Brain microvascular endothelial cell (primary cell): Measurements from ENCODE around the gene GPR78.
A peak's percentile ranks its signal among the peaks of the same experiment; 100 is the strongest.

ENCODE experiments used
- DNase-seq: peaks from one replicate; pipeline ENCODE4 v3.0.0-alpha.2; 2020
- H3K27ac ChIP-seq: fragments of 250-450 bp; sonication (Bioruptor Pico); 2 replicates; pipeline ENCODE4 v1.5.1; 2020; ENCODE audit warnings: mild to moderate bottlenecking, moderate library complexity
- H3K27me3 ChIP-seq: fragments of 250-450 bp; sonication (Bioruptor Pico); replicated peaks from 2 replicates; pipeline ENCODE4 v1.5.1; 2020; ENCODE audit warnings: mild to moderate bottlenecking
- H3K36me3 ChIP-seq: fragments of 250-450 bp; sonication (Bioruptor Pico); replicated peaks from 2 replicates; pipeline ENCODE4 v1.5.1; 2020; ENCODE audit warnings: mild to moderate bottlenecking
- H3K4me3 ChIP-seq: 2 replicates; pipeline ENCODE4 v1.5.1; 2011; ENCODE audit warnings: low read depth, mild to moderate bottlenecking, control low read depth, low read length, moderate library complexity
- in situ Hi-C: cut with HindIII; loops from 2 replicates; pipeline ENCODE4 v1.10.0; 2017; ENCODE audit warnings: low sequenced_read_pairs, low pct_ligation_motif_present
- TF ChIP-seq, protein P1 (sequence below): IDR thresholded peaks from 2 replicates; pipeline ENCODE4 v1.5.1; 2011; ENCODE audit warnings: low read depth, mild to moderate bottlenecking, moderate library complexity, low read length, control low read depth, inconsistent platforms; ENCODE audit errors: missing control alignments

Gene GPR78, protein sequence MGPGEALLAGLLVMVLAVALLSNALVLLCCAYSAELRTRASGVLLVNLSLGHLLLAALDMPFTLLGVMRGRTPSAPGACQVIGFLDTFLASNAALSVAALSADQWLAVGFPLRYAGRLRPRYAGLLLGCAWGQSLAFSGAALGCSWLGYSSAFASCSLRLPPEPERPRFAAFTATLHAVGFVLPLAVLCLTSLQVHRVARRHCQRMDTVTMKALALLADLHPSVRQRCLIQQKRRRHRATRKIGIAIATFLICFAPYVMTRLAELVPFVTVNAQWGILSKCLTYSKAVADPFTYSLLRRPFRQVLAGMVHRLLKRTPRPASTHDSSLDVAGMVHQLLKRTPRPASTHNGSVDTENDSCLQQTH

DNA sequence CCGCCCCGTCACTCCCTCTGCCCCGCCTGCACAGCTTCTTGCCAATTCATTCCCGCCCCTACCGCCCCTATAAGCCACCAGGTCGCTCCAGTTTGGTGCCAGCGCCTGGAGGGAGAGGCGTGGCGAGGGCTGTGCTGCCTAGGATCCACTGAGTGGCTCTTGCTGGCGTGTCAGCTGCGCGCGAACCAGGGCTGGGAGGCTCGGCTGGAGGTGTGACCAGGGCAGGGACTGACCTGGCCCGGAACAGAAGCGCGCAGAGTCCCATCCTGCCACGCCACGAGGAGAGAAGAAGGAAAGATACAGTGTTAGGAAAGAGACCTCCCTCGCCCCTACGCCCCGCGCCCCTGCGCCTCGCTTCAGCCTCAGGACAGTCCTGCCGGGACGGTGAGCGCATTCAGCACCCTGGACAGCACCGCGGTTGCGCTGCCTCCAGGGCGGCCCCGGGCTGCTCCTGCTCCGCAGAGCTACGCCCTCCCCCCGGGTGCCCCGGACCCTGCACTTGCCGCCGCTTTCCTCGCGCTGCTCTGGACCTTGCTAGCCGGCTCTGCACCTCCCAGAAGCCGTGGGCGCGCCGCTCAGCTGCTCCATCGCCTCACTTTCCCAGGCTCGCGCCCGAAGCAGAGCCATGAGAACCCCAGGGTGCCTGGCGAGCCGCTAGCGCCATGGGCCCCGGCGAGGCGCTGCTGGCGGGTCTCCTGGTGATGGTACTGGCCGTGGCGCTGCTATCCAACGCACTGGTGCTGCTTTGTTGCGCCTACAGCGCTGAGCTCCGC is at the start of gene GPR78:
Gene GPR78 (plus strand): TSS at position 72 of the 773 bp plus-strand sequence. CDS start 591 bp downstream, at position 663.
- Histone ChIP-seq H3K4me3 (no peak within 1 kb of the TSS), H3K27ac (no peak within 1 kb of the TSS), H3K27me3 (peaks cover 31% of the 10 kb centered on the region), H3K36me3 (no peaks in the 10 kb centered on the region)
- in situ Hi-C loops, result no loop called here
- TF ChIP-seq, protein P1, sequence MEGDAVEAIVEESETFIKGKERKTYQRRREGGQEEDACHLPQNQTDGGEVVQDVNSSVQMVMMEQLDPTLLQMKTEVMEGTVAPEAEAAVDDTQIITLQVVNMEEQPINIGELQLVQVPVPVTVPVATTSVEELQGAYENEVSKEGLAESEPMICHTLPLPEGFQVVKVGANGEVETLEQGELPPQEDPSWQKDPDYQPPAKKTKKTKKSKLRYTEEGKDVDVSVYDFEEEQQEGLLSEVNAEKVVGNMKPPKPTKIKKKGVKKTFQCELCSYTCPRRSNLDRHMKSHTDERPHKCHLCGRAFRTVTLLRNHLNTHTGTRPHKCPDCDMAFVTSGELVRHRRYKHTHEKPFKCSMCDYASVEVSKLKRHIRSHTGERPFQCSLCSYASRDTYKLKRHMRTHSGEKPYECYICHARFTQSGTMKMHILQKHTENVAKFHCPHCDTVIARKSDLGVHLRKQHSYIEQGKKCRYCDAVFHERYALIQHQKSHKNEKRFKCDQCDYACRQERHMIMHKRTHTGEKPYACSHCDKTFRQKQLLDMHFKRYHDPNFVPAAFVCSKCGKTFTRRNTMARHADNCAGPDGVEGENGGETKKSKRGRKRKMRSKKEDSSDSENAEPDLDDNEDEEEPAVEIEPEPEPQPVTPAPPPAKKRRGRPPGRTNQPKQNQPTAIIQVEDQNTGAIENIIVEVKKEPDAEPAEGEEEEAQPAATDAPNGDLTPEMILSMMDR, result no peak
- peak; percentile 37 for DNase-seq

GRCh38 chr4:8532245-8532781 is 47.9 kb upstream of the GPR78 start:
- H3K27ac ChIP-seq, result no peak overlapping the region
- TF ChIP-seq, protein P1, result no peak
- H3K4me3 ChIP-seq, result no peak overlapping the region
- H3K36me3 ChIP-seq, result no peaks in the 10 kb centered on the region
- in situ Hi-C loops, result no loop called here
- DNase-seq, result no peak
- no peaks in the 10 kb centered on the region for H3K27me3 ChIP-seq

GRCh38 chr4:8533274-8533865 is 46.8 kb upstream of the GPR78 start:
- no peak for DNase-seq
- no peaks in the 10 kb centered on the region for H3K27me3 ChIP-seq
- TF ChIP-seq, protein P1, result no peak
- in situ Hi-C loops, result no loop called here
- no peak overlapping the region for H3K4me3 ChIP-seq
- H3K36me3 ChIP-seq, result no peaks in the 10 kb centered on the region
- no peak overlapping the region for H3K27ac ChIP-seq

DNA sequence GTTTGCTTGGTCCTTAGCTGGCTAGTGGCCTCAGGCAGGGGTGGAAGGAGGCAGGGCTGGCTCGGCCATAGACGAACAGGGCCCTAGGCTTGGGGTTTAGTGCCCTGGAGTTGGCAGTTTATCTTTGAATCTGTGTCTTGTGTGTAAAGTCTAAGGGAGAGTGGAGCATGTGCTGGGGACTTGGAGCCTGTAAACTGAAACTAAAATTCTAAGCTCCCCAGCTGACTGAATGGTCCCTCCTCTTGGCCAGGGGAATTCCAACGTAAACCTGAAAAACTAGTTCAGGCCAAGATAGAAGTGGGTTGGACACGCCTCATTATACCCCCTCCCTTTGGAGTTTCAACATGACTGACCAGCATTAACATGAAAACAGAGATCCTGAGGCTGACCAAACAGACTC is 46.1 kb upstream of the GPR78 start:
- no peaks in the 10 kb centered on the region for H3K27me3 ChIP-seq
- peak; percentile 33 for DNase-seq
- H3K36me3 ChIP-seq, result no peaks in the 10 kb centered on the region
- TF ChIP-seq, protein P1, result no peak
- in situ Hi-C loops, result no loop called here
- no peak overlapping the region for H3K4me3 ChIP-seq
- no peak overlapping the region for H3K27ac ChIP-seq

DNA sequence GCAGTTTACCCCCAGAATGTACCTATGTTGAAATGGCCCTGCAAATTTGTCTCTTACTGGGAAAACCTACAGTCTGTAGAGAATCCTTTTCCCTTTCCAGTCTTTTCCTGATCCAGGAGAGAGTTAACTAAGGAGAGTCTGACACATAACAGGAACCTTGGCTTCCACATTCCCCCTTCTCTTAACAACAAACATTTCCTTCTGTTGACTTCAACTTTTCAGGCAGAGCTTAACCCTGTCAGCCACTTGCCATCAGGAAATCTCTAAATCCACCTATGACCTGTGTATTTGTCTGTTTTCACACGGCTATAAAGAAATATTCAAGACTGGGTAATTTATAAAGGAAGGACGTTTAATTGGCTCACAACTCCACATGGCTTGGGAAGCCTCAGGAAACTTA is 45.6 kb upstream of the GPR78 start:
- no peak for DNase-seq
- Histone ChIP-seq H3K36me3 (no peaks in the 10 kb centered on the region), H3K27ac (no peak overlapping the region), H3K27me3 (no peaks in the 10 kb centered on the region), H3K4me3 (no peak overlapping the region)
- in situ Hi-C loops, result no loop called here
- TF ChIP-seq, protein P1, result no peak
